HEK293 (cell line): ENCODE results near the gene CASD1.

Source experiments
- CTCF ChIA-PET: fragments of 350-600 bp; formaldehyde crosslinking; extraction: SDS; loops from one replicate; lab custom pipeline; 2021; ENCODE audit warnings: antibody characterized with exemption; lab: Yijun Ruan, JAX
- POLR2A ChIA-PET: fragments of 300-600 bp; formaldehyde crosslinking; extraction: SDS; loops from one replicate; lab custom pipeline; 2020; ENCODE audit warnings: antibody characterized with exemption, inconsistent platforms; lab: Yijun Ruan, JAX
- H3K27ac ChIP-seq: fragments of 200-500 bp; sonication (Bioruptor generic); 2 replicates; pipeline ENCODE4 v1.5.1; 2014; ENCODE audit warnings: low read depth, low read length, control low read depth, inconsistent platforms; ENCODE audit errors: extremely low read depth
- H3K36me3 ChIP-seq, 2 experiments: fragments of 200-500 bp in 1 of 2; sonication (Bioruptor generic) in 1 of 2; 1 replicate in 1 of 2; 2 replicates in 1 of 2; pipeline ENCODE4 v1.5.1; 2014 to 2017; ENCODE audit warnings: inconsistent platforms in 2 of 2, low read length in 2 of 2; ENCODE audit not compliant: control insufficient read depth in 2 of 2, insufficient read depth in 1 of 2
- H3K4me1 ChIP-seq: fragments of 200-500 bp; sonication (Bioruptor generic); 2 replicates; pipeline ENCODE4 v1.5.1; 2014; ENCODE audit warnings: mild to moderate bottlenecking, low read length, inconsistent platforms; ENCODE audit not compliant: control insufficient read depth, insufficient read depth
- H3K4me3 ChIP-seq: 2 replicates; pipeline ENCODE4 v1.5.1; 2011; ENCODE audit warnings: low read depth, mild to moderate bottlenecking, control low read depth, low read length, moderate library complexity
- H3K9me3 ChIP-seq: fragments of 200-500 bp; sonication (Bioruptor generic); 2 replicates; pipeline ENCODE4 v1.5.1; 2014; ENCODE audit warnings: low read depth, low read length, inconsistent platforms; ENCODE audit not compliant: control insufficient read depth, insufficient read depth
- BCL11B ChIP-seq: fragments of 450-650 bp; formaldehyde crosslinking; IDR thresholded peaks from 2 replicates; pipeline ENCODE4 v1.5.1; 2016; ENCODE audit warnings: low read depth, missing biosample characterization, missing genetic modification characterization
- FEZF1 ChIP-seq: fragments of 450-650 bp; formaldehyde crosslinking; IDR thresholded peaks from 2 replicates; pipeline ENCODE4 v1.5.1; 2016; ENCODE audit warnings: missing biosample characterization, missing genetic modification characterization
- GLIS1 ChIP-seq: fragments of 450-650 bp; formaldehyde crosslinking; IDR thresholded peaks from 2 replicates; pipeline ENCODE4 v1.5.1; 2016; ENCODE audit warnings: missing biosample characterization, missing genetic modification characterization
- HOXC10 ChIP-seq: sonication (generic); formaldehyde crosslinking; IDR thresholded peaks from 2 replicates; pipeline ENCODE4 v1.8.1; 2023; ENCODE audit warnings: mild to moderate bottlenecking, missing genetic modification reagents
- KLF1 ChIP-seq: fragments of 450-650 bp; formaldehyde crosslinking; IDR thresholded peaks from 2 replicates; pipeline ENCODE4 v1.5.1; 2016; ENCODE audit warnings: missing biosample characterization, missing genetic modification characterization
- REPIN1 ChIP-seq: fragments of 450-650 bp; formaldehyde crosslinking; IDR thresholded peaks from 2 replicates; pipeline ENCODE4 v1.5.1; 2017; ENCODE audit warnings: missing biosample characterization, missing genetic modification characterization, low read depth
- SP2 ChIP-seq: fragments of 450-650 bp; formaldehyde crosslinking; IDR thresholded peaks from 2 replicates; pipeline ENCODE4 v1.5.1; 2016; ENCODE audit warnings: missing biosample characterization, missing genetic modification characterization
- WT1 ChIP-seq: fragments of 450-650 bp; formaldehyde crosslinking; IDR thresholded peaks from 2 replicates; pipeline ENCODE4 v1.5.1; 2016; ENCODE audit warnings: missing biosample characterization, missing genetic modification characterization
- ZBTB11 ChIP-seq: fragments of 450-650 bp; formaldehyde crosslinking; conservative IDR thresholded peaks from 2 replicates; pipeline ENCODE4 v1.5.1; 2016; ENCODE audit warnings: low read depth, missing biosample characterization, missing genetic modification characterization
- ZBTB44 ChIP-seq: fragments of 450-650 bp; IDR thresholded peaks from 2 replicates; pipeline ENCODE4 v1.5.1; 2018; ENCODE audit warnings: missing biosample characterization, mild to moderate bottlenecking, missing genetic modification characterization
- ZEB2 ChIP-seq: fragments of 450-650 bp; formaldehyde crosslinking; IDR thresholded peaks from 2 replicates; pipeline ENCODE4 v1.5.1; 2016; ENCODE audit warnings: missing biosample characterization, missing genetic modification characterization
- ZNF114 ChIP-seq: fragments of 450-650 bp; formaldehyde crosslinking; IDR thresholded peaks from 2 replicates; pipeline ENCODE4 v1.5.0; 2017; ENCODE audit warnings: missing biosample characterization, missing genetic modification characterization
- ZNF174 ChIP-seq: fragments of 450-650 bp; formaldehyde crosslinking; IDR thresholded peaks from 2 replicates; pipeline ENCODE4 v1.5.0; 2017; ENCODE audit warnings: missing biosample characterization, mild to moderate bottlenecking, missing genetic modification characterization
- ZNF175 ChIP-seq: fragments of 450-650 bp; formaldehyde crosslinking; IDR thresholded peaks from 2 replicates; pipeline ENCODE4 v1.5.1; 2016; ENCODE audit warnings: missing biosample characterization, missing genetic modification characterization
- ZNF18 ChIP-seq: fragments of 450-650 bp; formaldehyde crosslinking; IDR thresholded peaks from 2 replicates; pipeline ENCODE4 v1.5.1; 2016; ENCODE audit warnings: missing biosample characterization, missing genetic modification characterization
- ZNF223 ChIP-seq: fragments of 450-650 bp; formaldehyde crosslinking; IDR thresholded peaks from 2 replicates; pipeline ENCODE4 v1.5.1; 2016; ENCODE audit warnings: missing biosample characterization, missing genetic modification characterization
- ZNF292 ChIP-seq: fragments of 450-650 bp; formaldehyde crosslinking; IDR thresholded peaks from 2 replicates; pipeline ENCODE4 v1.5.1; 2016; ENCODE audit warnings: low read depth, missing biosample characterization, missing genetic modification characterization, borderline replicate concordance
- ZNF473 ChIP-seq: fragments of 450-650 bp; formaldehyde crosslinking; IDR thresholded peaks from 2 replicates; pipeline ENCODE4 v1.5.1; 2017; ENCODE audit warnings: missing biosample characterization, missing genetic modification characterization
- ZNF501 ChIP-seq: fragments of 450-650 bp; formaldehyde crosslinking; IDR thresholded peaks from 2 replicates; pipeline ENCODE4 v1.5.1; 2016; ENCODE audit warnings: missing biosample characterization, missing genetic modification characterization
- ZNF555 ChIP-seq: fragments of 450-650 bp; formaldehyde crosslinking; conservative IDR thresholded peaks from 2 replicates; pipeline ENCODE4 v1.5.1; 2017; ENCODE audit warnings: missing biosample characterization, mild to moderate bottlenecking, missing genetic modification characterization, inconsistent platforms
- ZNF621 ChIP-seq: fragments of 450-650 bp; formaldehyde crosslinking; IDR thresholded peaks from 2 replicates; pipeline ENCODE4 v1.5.1; 2017; ENCODE audit warnings: missing biosample characterization, missing genetic modification characterization
- ZNF624 ChIP-seq: fragments of 450-650 bp; formaldehyde crosslinking; IDR thresholded peaks from 2 replicates; pipeline ENCODE4 v1.5.1; 2017; ENCODE audit warnings: missing biosample characterization, missing genetic modification characterization
- ZNF658 ChIP-seq: fragments of 450-650 bp; formaldehyde crosslinking; IDR thresholded peaks from 2 replicates; pipeline ENCODE4; 2016; ENCODE audit warnings: missing biosample characterization, missing genetic modification characterization

CASD1 gene

GRCh38 chr7:94557215-94557614 is 47.6 kb downstream of the CASD1 start:
- no peaks in the 10 kb centered on the region for H3K4me1 ChIP-seq
- no peak overlapping the region for H3K27ac ChIP-seq
- TF ChIP-seq ZEB2 (no peak), BCL11B (tag by site-specific recombination) (no peak), GLIS1 (tag by site-specific recombination) (no peak), ZNF292 (no peak), WT1 (tag by site-specific recombination) (no peak), ZNF18 (tag by site-specific recombination) (no peak), ZNF658 (tag by site-specific recombination) (no peak), ZNF223 (tag by site-specific recombination) (no peak), REPIN1 (tag by site-specific recombination) (no peak)
- H3K9me3 ChIP-seq = no peaks in the 10 kb centered on the region
- ChIA-PET CTCF (no interaction called here), POLR2A (no interaction called here)
- H3K4me3 ChIP-seq = no peak overlapping the region
- H3K36me3 ChIP-seq = no peaks in the 10 kb centered on the region; a peak in 1 of 3 replicates

- Histone ChIP-seq H3K36me3 (no peaks in the 10 kb centered on the region), H3K9me3 (no peaks in the 10 kb centered on the region), H3K27ac (no peak overlapping the region)
- CTCF ChIA-PET = no interaction called here
- TF ChIP-seq ZNF175 (tag by site-specific recombination) (no peak), ZNF624 (tag by site-specific recombination) (no peak), ZNF174 (no peak), ZNF473 (tag by site-specific recombination) (no peak), BCL11B (tag by site-specific recombination) (no peak), FEZF1 (tag by site-specific recombination) (no peak), ZNF555 (tag by site-specific recombination) (no peak), KLF1 (tag by site-specific recombination) (no peak)
- TF ChIP-seq, all 188 proteins: peak for 0
- no peak overlapping the region for H3K4me3 ChIP-seq
- H3K4me1 ChIP-seq = no peaks in the 10 kb centered on the region
- POLR2A ChIA-PET = no interaction called here
Measured at GRCh38 chr7:94559972-94560371, 50.4 kb downstream of the CASD1 start.

- H3K9me3 ChIP-seq = no peaks in the 10 kb centered on the region
- CTCF ChIA-PET = interaction anchor here (0.6 kb wide), 1 partner anchor 20 kb away, joined by 3 read pairs; no protein-coding TSS in a partner anchor
- TF ChIP-seq ZNF621 (tag by site-specific recombination) (no peak), ZNF501 (tag by site-specific recombination) (no peak), HOXC10 (CRISPR knock-in tag) (no peak), ZNF114 (no peak), ZNF18 (tag by site-specific recombination) (no peak), ZBTB44 (tag by site-specific recombination) (no peak), ZBTB11 (tag by site-specific recombination) (no peak), SP2 (tag by site-specific recombination) (no peak)
- no peak overlapping the region for H3K27ac ChIP-seq
- POLR2A ChIA-PET = no interaction called here
- no peaks in the 10 kb centered on the region for H3K36me3 ChIP-seq
- H3K4me1 ChIP-seq = no peaks in the 10 kb centered on the region
- no peak overlapping the region for H3K4me3 ChIP-seq
Measured at GRCh38 chr7:94561841-94562514, 52.4 kb downstream of the CASD1 start.
